HepG2 (cell line): ENCODE measurements around the gene EPHA3.

ENCODE experiments used
- BCLAF1 ChIP-seq: fragments of 450-650 bp; IDR thresholded peaks from 2 replicates; pipeline ENCODE4 v1.6.1; 2017; ENCODE audit warnings: mild to moderate bottlenecking
- CAMTA2 ChIP-seq: sonication (generic); formaldehyde crosslinking; IDR thresholded peaks from 2 replicates; pipeline ENCODE4 v1.4.0; 2020; ENCODE audit warnings: mild to moderate bottlenecking, missing genetic modification reagents, borderline replicate concordance
- PAX8 ChIP-seq: sonication (generic); formaldehyde crosslinking; IDR thresholded peaks from 2 replicates; pipeline ENCODE4 v1.8.0; 2022; ENCODE audit warnings: mild to moderate bottlenecking, missing genetic modification reagents, borderline replicate concordance
- ZFP37 ChIP-seq: sonication (generic); formaldehyde crosslinking; IDR thresholded peaks from 2 replicates; pipeline ENCODE4 v1.4.0; 2020; ENCODE audit warnings: missing genetic modification reagents, borderline replicate concordance
- ZNF468 ChIP-seq: sonication (generic); formaldehyde crosslinking; IDR thresholded peaks from 2 replicates; pipeline ENCODE4 v1.8.0; 2022; ENCODE audit warnings: mild to moderate bottlenecking, moderate library complexity, missing genetic modification reagents
- ZSCAN29 ChIP-seq: sonication (generic); formaldehyde crosslinking; conservative IDR thresholded peaks from 2 replicates; pipeline ENCODE4 v1.4.0; 2020; ENCODE audit warnings: mild to moderate bottlenecking, missing genetic modification reagents
- TF ChIP-seq, protein P1 (sequence below): sonication (generic); formaldehyde crosslinking; IDR thresholded peaks from 2 replicates; pipeline ENCODE4 v1.4.0; 2020; ENCODE audit warnings: mild to moderate bottlenecking, missing genetic modification reagents
- TF ChIP-seq, protein P2 (sequence below): sonication (generic); formaldehyde crosslinking; IDR thresholded peaks from 2 replicates; pipeline ENCODE4 v1.5.0; 2020; ENCODE audit warnings: mild to moderate bottlenecking, missing genetic modification reagents, moderate library complexity
- TF ChIP-seq, protein P3 (sequence below): sonication (generic); formaldehyde crosslinking; IDR thresholded peaks from 2 replicates; pipeline ENCODE4 v1.9.0; 2021; ENCODE audit warnings: mild to moderate bottlenecking, missing genetic modification reagents
- TF ChIP-seq, protein P4 (sequence below): sonication (generic); formaldehyde crosslinking; IDR thresholded peaks from 2 replicates; pipeline ENCODE4 v1.8.1; 2023; ENCODE audit warnings: mild to moderate bottlenecking, inconsistent platforms, moderate library complexity, missing genetic modification reagents, borderline replicate concordance
- TF ChIP-seq, protein P5 (sequence below), 2 experiments: IDR thresholded peaks; 2 replicates each; pipeline ENCODE4 v1.6.1; 2011 to 2012; ENCODE audit warnings: low read length in 2 of 2, borderline replicate concordance in 1 of 2, low read depth in 1 of 2, mild to moderate bottlenecking in 1 of 2, moderate library complexity in 1 of 2

DNA sequence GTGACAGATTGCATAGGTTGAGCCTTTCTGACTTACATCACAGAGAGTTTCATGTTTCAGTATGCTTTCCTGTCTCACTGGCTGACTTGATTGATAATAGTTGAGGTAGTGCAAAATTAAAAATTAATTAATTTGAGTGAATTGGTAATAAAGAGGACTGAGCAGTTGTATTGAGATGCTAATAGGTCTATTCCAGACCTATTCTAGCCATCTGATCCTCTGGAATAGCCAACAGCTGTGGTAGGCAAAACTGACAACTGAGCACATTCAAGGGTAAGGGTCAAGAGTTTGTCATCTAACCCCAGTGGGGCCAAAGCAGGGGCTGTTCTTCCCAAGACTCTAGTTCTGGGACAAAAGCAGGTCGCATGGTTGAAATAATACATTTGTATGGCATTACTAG, 132.4 kb downstream of the EPHA3 start:
- TF ChIP-seq, protein P1, sequence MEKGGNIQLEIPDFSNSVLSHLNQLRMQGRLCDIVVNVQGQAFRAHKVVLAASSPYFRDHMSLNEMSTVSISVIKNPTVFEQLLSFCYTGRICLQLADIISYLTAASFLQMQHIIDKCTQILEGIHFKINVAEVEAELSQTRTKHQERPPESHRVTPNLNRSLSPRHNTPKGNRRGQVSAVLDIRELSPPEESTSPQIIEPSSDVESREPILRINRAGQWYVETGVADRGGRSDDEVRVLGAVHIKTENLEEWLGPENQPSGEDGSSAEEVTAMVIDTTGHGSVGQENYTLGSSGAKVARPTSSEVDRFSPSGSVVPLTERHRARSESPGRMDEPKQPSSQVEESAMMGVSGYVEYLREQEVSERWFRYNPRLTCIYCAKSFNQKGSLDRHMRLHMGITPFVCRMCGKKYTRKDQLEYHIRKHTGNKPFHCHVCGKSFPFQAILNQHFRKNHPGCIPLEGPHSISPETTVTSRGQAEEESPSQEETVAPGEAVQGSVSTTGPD (CRISPR knock-in tag): no peak
- TF ChIP-seq PAX8 (no peak), ZNF468 (CRISPR knock-in tag) (no peak), ZSCAN29 (CRISPR knock-in tag) (no peak), ZFP37 (CRISPR knock-in tag) (no peak), CAMTA2 (CRISPR knock-in tag) (no peak), BCLAF1 (no peak)
- TF ChIP-seq, protein P2, sequence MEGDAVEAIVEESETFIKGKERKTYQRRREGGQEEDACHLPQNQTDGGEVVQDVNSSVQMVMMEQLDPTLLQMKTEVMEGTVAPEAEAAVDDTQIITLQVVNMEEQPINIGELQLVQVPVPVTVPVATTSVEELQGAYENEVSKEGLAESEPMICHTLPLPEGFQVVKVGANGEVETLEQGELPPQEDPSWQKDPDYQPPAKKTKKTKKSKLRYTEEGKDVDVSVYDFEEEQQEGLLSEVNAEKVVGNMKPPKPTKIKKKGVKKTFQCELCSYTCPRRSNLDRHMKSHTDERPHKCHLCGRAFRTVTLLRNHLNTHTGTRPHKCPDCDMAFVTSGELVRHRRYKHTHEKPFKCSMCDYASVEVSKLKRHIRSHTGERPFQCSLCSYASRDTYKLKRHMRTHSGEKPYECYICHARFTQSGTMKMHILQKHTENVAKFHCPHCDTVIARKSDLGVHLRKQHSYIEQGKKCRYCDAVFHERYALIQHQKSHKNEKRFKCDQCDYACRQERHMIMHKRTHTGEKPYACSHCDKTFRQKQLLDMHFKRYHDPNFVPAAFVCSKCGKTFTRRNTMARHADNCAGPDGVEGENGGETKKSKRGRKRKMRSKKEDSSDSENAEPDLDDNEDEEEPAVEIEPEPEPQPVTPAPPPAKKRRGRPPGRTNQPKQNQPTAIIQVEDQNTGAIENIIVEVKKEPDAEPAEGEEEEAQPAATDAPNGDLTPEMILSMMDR (CRISPR knock-in tag): no peak
- TF ChIP-seq, protein P3, sequence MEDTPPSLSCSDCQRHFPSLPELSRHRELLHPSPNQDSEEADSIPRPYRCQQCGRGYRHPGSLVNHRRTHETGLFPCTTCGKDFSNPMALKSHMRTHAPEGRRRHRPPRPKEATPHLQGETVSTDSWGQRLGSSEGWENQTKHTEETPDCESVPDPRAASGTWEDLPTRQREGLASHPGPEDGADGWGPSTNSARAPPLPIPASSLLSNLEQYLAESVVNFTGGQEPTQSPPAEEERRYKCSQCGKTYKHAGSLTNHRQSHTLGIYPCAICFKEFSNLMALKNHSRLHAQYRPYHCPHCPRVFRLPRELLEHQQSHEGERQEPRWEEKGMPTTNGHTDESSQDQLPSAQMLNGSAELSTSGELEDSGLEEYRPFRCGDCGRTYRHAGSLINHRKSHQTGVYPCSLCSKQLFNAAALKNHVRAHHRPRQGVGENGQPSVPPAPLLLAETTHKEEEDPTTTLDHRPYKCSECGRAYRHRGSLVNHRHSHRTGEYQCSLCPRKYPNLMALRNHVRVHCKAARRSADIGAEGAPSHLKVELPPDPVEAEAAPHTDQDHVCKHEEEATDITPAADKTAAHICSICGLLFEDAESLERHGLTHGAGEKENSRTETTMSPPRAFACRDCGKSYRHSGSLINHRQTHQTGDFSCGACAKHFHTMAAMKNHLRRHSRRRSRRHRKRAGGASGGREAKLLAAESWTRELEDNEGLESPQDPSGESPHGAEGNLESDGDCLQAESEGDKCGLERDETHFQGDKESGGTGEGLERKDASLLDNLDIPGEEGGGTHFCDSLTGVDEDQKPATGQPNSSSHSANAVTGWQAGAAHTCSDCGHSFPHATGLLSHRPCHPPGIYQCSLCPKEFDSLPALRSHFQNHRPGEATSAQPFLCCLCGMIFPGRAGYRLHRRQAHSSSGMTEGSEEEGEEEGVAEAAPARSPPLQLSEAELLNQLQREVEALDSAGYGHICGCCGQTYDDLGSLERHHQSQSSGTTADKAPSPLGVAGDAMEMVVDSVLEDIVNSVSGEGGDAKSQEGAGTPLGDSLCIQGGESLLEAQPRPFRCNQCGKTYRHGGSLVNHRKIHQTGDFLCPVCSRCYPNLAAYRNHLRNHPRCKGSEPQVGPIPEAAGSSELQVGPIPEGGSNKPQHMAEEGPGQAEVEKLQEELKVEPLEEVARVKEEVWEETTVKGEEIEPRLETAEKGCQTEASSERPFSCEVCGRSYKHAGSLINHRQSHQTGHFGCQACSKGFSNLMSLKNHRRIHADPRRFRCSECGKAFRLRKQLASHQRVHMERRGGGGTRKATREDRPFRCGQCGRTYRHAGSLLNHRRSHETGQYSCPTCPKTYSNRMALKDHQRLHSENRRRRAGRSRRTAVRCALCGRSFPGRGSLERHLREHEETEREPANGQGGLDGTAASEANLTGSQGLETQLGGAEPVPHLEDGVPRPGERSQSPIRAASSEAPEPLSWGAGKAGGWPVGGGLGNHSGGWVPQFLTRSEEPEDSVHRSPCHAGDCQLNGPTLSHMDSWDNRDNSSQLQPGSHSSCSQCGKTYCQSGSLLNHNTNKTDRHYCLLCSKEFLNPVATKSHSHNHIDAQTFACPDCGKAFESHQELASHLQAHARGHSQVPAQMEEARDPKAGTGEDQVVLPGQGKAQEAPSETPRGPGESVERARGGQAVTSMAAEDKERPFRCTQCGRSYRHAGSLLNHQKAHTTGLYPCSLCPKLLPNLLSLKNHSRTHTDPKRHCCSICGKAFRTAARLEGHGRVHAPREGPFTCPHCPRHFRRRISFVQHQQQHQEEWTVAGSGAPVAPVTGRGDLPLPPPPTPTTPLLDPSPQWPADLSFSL (CRISPR knock-in tag): no peak
- TF ChIP-seq, protein P4, sequence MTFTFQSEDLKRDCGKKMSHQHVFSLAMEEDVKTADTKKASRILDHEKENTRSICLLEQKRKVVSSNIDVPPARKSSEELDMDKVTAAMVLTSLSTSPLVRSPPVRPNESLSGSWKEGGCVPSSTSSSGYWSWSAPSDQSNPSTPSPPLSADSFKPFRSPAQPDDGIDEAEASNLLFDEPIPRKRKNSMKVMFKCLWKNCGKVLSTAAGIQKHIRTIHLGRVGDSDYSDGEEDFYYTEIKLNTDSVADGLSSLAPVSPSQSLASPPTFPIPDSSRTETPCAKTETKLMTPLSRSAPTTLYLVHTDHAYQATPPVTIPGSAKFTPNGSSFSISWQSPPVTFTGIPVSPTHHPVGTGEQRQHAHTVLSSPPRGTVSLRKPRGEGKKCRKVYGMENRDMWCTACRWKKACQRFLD (CRISPR knock-in tag): no peak
- TF ChIP-seq, protein P5, sequence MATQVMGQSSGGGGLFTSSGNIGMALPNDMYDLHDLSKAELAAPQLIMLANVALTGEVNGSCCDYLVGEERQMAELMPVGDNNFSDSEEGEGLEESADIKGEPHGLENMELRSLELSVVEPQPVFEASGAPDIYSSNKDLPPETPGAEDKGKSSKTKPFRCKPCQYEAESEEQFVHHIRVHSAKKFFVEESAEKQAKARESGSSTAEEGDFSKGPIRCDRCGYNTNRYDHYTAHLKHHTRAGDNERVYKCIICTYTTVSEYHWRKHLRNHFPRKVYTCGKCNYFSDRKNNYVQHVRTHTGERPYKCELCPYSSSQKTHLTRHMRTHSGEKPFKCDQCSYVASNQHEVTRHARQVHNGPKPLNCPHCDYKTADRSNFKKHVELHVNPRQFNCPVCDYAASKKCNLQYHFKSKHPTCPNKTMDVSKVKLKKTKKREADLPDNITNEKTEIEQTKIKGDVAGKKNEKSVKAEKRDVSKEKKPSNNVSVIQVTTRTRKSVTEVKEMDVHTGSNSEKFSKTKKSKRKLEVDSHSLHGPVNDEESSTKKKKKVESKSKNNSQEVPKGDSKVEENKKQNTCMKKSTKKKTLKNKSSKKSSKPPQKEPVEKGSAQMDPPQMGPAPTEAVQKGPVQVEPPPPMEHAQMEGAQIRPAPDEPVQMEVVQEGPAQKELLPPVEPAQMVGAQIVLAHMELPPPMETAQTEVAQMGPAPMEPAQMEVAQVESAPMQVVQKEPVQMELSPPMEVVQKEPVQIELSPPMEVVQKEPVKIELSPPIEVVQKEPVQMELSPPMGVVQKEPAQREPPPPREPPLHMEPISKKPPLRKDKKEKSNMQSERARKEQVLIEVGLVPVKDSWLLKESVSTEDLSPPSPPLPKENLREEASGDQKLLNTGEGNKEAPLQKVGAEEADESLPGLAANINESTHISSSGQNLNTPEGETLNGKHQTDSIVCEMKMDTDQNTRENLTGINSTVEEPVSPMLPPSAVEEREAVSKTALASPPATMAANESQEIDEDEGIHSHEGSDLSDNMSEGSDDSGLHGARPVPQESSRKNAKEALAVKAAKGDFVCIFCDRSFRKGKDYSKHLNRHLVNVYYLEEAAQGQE (IDR thresholded peaks at IDR 0.05; ENCODE audit: borderline replicate concordance in 1 of 2, low read depth in 1 of 2, low read length in 2 of 2): no peak
